ENCODE measurements around the gene SLC35F6. TPM values are rescaled to one million over a fixed set of nuclear protein-coding genes. Genes with fewer than 3 reads are reported as not detected.

The SLC35F6 gene
- polyA plus RNA-seq, 1 donor (not counting 4 experiments of a cell fraction or from before 2014, with no cell fraction given) = 25.7 TPM

DNA sequence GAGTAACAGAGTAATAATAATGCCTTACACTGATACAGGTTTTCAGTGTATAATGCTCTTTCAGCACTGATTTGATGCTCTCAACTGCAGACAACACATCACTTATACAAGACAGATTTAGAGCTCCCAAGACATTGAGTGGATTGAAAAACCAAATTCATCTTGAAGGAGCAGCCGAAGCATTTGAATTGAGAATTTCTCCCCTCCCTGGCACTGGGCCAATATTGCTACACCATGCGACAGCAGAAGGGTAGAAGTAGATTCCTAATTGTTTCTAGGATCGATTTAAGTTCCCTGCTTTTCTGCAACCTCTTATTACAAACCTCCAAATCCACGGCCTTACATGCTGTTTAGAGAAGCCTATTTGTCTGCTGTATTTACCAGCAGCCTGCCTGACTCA lies 37.2 kb downstream of the SLC35F6 start:
- no peak overlapping the region for H3K4me3 ChIP-seq (ENCODE audit: control insufficient read depth in 2 of 3, extremely low read depth in 1 of 3, insufficient read depth in 2 of 3, low read depth in 1 of 3, low read length in 3 of 3)
- no peaks in the 10 kb centered on the region for H3K9me1 ChIP-seq (ENCODE audit: control insufficient read depth, extremely low read depth, insufficient read depth, low read length)
- no peaks in the 10 kb centered on the region for H3K9me3 ChIP-seq (ENCODE audit: control insufficient read depth, low read depth, low read length)
- dilution Hi-C loops (cut with MboI; ENCODE audit: extremely low pct_ligation_motif_present, low sequenced_read_pairs) = no loop called here
- H3K27me3 ChIP-seq (ENCODE audit: control insufficient read depth, extremely low read depth, insufficient read depth, low read length) = no peaks in the 10 kb centered on the region
- H3K4me2 ChIP-seq (ENCODE audit: control insufficient read depth, extremely low read depth, insufficient read depth, low read depth, low read length) = no peak overlapping the region
- H2AFZ ChIP-seq (ENCODE audit: control insufficient read depth, low read length) = no peak overlapping the region
- H4K20me1 ChIP-seq (ENCODE audit: control insufficient read depth, extremely low read depth, insufficient read depth, low read length) = no peaks in the 10 kb centered on the region
- no peak overlapping the region for H3K27ac ChIP-seq (ENCODE audit: control insufficient read depth, insufficient read depth, low read length)
- no peaks in the 10 kb centered on the region for H3K79me2 ChIP-seq (ENCODE audit: control insufficient read depth, insufficient read depth, low read length)
- H3K4me1 ChIP-seq (ENCODE audit: control insufficient read depth, extremely low read depth, insufficient read depth, low read length) = peaks cover 14% of the 10 kb centered on the region
- DNase-seq (ENCODE audit: low read depth, low spot score) (no peak), FAIRE-seq (no peak)
- TF ChIP-seq, protein P1, sequence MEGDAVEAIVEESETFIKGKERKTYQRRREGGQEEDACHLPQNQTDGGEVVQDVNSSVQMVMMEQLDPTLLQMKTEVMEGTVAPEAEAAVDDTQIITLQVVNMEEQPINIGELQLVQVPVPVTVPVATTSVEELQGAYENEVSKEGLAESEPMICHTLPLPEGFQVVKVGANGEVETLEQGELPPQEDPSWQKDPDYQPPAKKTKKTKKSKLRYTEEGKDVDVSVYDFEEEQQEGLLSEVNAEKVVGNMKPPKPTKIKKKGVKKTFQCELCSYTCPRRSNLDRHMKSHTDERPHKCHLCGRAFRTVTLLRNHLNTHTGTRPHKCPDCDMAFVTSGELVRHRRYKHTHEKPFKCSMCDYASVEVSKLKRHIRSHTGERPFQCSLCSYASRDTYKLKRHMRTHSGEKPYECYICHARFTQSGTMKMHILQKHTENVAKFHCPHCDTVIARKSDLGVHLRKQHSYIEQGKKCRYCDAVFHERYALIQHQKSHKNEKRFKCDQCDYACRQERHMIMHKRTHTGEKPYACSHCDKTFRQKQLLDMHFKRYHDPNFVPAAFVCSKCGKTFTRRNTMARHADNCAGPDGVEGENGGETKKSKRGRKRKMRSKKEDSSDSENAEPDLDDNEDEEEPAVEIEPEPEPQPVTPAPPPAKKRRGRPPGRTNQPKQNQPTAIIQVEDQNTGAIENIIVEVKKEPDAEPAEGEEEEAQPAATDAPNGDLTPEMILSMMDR (optimal IDR thresholded peaks at IDR 0.05 in 1 of 3, IDR thresholded peaks at IDR 0.05 in 1 of 3, conservative IDR thresholded peaks at IDR 0.05 in 1 of 3; ENCODE audit: extremely low read depth in 1 of 3, insufficient read depth in 2 of 3, low read length in 3 of 3) = no peak
- no peak for TF ChIP-seq EZH2 (IDR thresholded peaks at IDR 0.05; ENCODE audit: low read length)
- peaks cover 0 to 4% of the 10 kb centered on the region in 2 experiments for H3K36me3 ChIP-seq (ENCODE audit: control insufficient read depth in 2 of 2, extremely low read depth in 1 of 2, insufficient read depth in 2 of 2, low read length in 2 of 2)
- no peak overlapping the region for H3K9ac ChIP-seq (ENCODE audit: control insufficient read depth, extremely low read depth, insufficient read depth, low read length)

DNA sequence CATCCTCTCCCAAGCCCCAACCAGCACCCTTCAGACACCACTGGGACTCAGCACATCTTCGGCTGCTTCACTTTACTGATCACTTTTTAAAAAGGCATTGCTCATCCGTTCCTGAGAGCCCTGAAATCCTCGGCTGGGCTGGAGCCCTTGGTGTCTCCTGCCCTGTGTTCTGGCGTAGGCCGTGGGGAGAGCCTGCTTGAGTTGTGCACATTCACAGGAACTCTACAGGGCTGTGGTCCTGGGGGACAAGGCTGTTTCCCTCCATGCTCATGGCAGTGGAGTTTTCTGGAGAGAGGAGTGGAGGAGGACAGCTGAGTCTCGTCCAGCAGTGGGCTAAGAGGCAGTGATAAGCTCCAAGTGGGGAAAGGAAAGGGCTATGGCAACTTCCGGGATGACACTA lies 37.7 kb downstream of the SLC35F6 start:
- dilution Hi-C loops (cut with MboI; ENCODE audit: extremely low pct_ligation_motif_present, low sequenced_read_pairs) = no loop called here
- H3K27ac ChIP-seq (ENCODE audit: control insufficient read depth, insufficient read depth, low read length) = no peak overlapping the region
- H3K36me3 ChIP-seq (ENCODE audit: control insufficient read depth in 2 of 2, extremely low read depth in 1 of 2, insufficient read depth in 2 of 2, low read length in 2 of 2) = no peaks in the 10 kb centered on the region
- DNase-seq (ENCODE audit: low read depth, low spot score) (no peak), FAIRE-seq (no peak)
- H4K20me1 ChIP-seq (ENCODE audit: control insufficient read depth, extremely low read depth, insufficient read depth, low read length) = no peaks in the 10 kb centered on the region
- no peak for TF ChIP-seq EZH2 (IDR thresholded peaks at IDR 0.05; ENCODE audit: low read length)
- TF ChIP-seq, protein P1 (optimal IDR thresholded peaks at IDR 0.05 in 1 of 3, IDR thresholded peaks at IDR 0.05 in 1 of 3, conservative IDR thresholded peaks at IDR 0.05 in 1 of 3; ENCODE audit: extremely low read depth in 1 of 3, insufficient read depth in 2 of 3, low read length in 3 of 3) = no peak
- H2AFZ ChIP-seq (ENCODE audit: control insufficient read depth, low read length) = no peak overlapping the region
- peaks cover 17% of the 10 kb centered on the region for H3K4me1 ChIP-seq (ENCODE audit: control insufficient read depth, extremely low read depth, insufficient read depth, low read length)
- no peaks in the 10 kb centered on the region for H3K27me3 ChIP-seq (ENCODE audit: control insufficient read depth, extremely low read depth, insufficient read depth, low read length)
- no peak overlapping the region for H3K9ac ChIP-seq (ENCODE audit: control insufficient read depth, extremely low read depth, insufficient read depth, low read length)
- no peaks in the 10 kb centered on the region for H3K9me1 ChIP-seq (ENCODE audit: control insufficient read depth, extremely low read depth, insufficient read depth, low read length)
- H3K4me3 ChIP-seq (ENCODE audit: control insufficient read depth in 2 of 3, extremely low read depth in 1 of 3, insufficient read depth in 2 of 3, low read depth in 1 of 3, low read length in 3 of 3) = no peak overlapping the region
- H3K79me2 ChIP-seq (ENCODE audit: control insufficient read depth, insufficient read depth, low read length) = no peaks in the 10 kb centered on the region
- no peaks in the 10 kb centered on the region for H3K9me3 ChIP-seq (ENCODE audit: control insufficient read depth, low read depth, low read length)
- no peak overlapping the region for H3K4me2 ChIP-seq (ENCODE audit: control insufficient read depth, extremely low read depth, insufficient read depth, low read depth, low read length)

Data from keratinocyte (primary cell).